Mesodermal cell (in vitro differentiated cells): ENCODE data around the gene MVB12B.

ENCODE experiments used
- H3K27ac ChIP-seq: 2 replicates; pipeline ENCODE4 v1.7.0; 2013; ENCODE audit warnings: mild to moderate bottlenecking, low read depth, low read length, moderate library complexity; ENCODE audit not compliant: severe bottlenecking
- H3K36me3 ChIP-seq: 2 replicates; pipeline ENCODE4 v1.7.1; 2013; ENCODE audit warnings: mild to moderate bottlenecking, low read length, moderate library complexity; ENCODE audit not compliant: control insufficient read depth, insufficient read depth
- H3K4me1 ChIP-seq: one replicate; pipeline ENCODE4 v1.7.1; 2013; ENCODE audit warnings: mild to moderate bottlenecking, low read length; ENCODE audit not compliant: insufficient read depth, control insufficient read depth, poor library complexity, severe bottlenecking
- H3K4me3 ChIP-seq: 2 replicates; pipeline ENCODE4 v1.7.0; 2013; ENCODE audit warnings: low read length, control low read depth, mild to moderate bottlenecking; ENCODE audit not compliant: insufficient read depth, poor library complexity, severe bottlenecking; ENCODE audit errors: extremely low read depth
- H3K9me3 ChIP-seq: 2 replicates; pipeline ENCODE4 v1.7.1; 2013; ENCODE audit warnings: mild to moderate bottlenecking, low read length, moderate library complexity; ENCODE audit not compliant: control insufficient read depth
- WGBS, 2 experiments: methylation state at CpG; one replicate each; pipeline ENCODE4 v1.1.5; 2013; ENCODE audit warnings: missing lambda C conversion rate in 2 of 2; ENCODE audit not compliant: insufficient coverage in 2 of 2; 5-methylcytosine and 5-hydroxymethylcytosine counted together

The MVB12B gene

DNA sequence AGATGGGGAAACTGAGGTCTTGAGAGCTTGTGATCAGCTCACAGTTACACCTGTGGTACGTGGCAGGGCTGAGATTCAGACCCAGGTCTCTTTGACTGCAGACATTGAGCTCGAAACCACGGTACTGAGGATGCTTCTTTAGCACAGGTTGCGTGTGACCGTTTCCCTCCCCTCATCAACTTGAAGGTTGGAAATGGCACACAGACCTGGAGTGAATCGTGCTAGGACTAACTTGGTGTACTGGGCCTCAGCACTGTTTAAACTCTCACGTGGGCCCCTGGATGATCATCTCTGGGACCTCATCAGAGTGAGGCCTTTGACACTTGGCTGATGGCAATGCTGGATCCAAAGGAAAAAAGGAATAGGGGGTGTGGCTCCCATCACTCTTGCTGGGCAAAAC, 106.0 kb downstream of the MVB12B start:
- no peaks in the 10 kb centered on the region for H3K9me3 ChIP-seq
- H3K36me3 ChIP-seq = peaks cover 7% of the 10 kb centered on the region
- WGBS, 2 experiments = 91 to 97% methylated on average over 6 of the region's 7 CpGs
- H3K4me1 ChIP-seq = peaks cover 6% of the 10 kb centered on the region
- no peak overlapping the region for H3K27ac ChIP-seq
- no peak overlapping the region for H3K4me3 ChIP-seq

DNA sequence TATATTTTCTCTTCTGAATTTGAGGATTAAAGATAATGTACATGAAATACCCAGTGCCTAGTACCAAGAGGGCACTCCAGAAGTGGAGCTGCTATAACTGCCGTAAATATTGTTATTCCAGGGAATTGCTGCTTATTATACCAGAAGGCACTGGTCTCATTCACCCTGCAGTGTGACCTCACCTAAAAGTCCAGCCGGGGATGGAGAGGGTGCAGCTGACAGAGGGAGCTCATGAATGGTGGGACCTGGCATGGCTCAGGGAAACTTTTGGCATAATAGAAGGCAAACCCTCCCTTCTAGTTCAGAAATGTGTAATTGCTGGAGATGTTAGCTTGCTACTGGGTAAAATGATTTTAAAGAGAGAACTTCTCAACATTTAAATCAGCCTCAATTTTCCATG, 108.5 kb downstream of the MVB12B start:
- Histone ChIP-seq H3K9me3 (no peaks in the 10 kb centered on the region), H3K27ac (no peak overlapping the region), H3K36me3 (no peaks in the 10 kb centered on the region), H3K4me1 (peaks cover 16% of the 10 kb centered on the region), H3K4me3 (no peak overlapping the region)
- 90 to 100% methylated on average over 1 to 2 of the region's 2 CpGs for WGBS, 2 experiments

DNA sequence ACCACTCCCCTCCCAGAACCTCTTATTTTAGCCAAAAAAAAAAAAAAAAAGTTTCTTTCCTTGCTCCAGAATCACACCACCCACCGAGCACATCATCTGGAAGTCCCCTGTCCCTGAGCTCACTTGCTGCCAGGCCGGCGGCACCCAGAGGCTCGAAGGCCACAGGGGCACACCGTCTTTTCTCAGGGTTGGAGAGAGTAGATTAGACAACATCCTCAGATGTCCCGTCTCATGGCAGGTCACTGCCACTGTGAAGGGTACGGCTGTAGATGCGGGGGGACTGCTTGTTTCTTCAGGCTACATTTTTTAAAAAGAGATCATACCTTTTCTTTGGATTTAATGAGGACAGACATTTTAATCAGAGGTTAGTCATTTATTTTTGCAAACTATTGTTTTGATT, 109.0 kb downstream of the MVB12B start:
- WGBS, 2 experiments = 92 to 100% methylated on average over 1 to 2 of the region's 8 CpGs
- H3K36me3 ChIP-seq = no peaks in the 10 kb centered on the region
- H3K4me1 ChIP-seq = peaks cover 16% of the 10 kb centered on the region
- H3K4me3 ChIP-seq = no peak overlapping the region
- H3K9me3 ChIP-seq = no peaks in the 10 kb centered on the region
- H3K27ac ChIP-seq = no peak overlapping the region

DNA sequence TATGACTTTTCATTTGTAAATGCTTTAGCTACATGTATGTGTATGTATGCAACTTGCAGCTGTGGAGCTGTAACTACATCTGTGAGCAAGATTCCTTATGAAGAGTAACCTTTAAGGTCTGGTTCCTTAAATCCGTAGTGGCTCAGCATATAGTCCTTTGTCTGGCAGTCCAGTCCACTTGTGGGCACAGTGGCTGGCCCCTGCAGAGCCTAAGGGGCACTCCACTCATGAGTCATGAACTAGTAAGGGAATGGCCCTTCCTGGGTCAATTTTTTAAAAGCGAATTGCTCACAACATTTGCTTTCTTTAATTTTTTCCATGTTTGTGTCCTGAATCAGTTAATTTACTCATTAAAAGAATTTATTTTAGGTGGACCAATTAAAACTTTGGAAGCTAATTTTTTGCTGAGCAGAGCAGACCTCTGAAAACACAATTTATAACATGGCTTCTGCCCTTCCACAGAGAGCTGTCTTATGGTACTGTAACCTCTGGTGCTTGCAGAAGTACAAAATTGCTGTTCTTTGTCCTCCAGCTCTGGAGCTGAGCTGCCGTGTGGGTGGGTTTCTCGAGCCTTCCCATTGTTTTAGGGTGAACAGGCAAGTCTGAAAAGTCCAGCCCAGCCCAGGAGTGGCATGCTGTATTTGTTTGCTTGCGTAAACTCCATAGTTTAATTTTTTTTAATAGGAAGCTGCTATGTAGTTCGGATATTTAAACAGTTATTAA, 110.1 kb downstream of the MVB12B start:
- Histone ChIP-seq H3K4me1 (peaks cover 16% of the 10 kb centered on the region), H3K27ac (no peak overlapping the region)
- 59 to 81% methylated on average over 2 to 5 of the region's 6 CpGs for WGBS, 2 experiments

DNA sequence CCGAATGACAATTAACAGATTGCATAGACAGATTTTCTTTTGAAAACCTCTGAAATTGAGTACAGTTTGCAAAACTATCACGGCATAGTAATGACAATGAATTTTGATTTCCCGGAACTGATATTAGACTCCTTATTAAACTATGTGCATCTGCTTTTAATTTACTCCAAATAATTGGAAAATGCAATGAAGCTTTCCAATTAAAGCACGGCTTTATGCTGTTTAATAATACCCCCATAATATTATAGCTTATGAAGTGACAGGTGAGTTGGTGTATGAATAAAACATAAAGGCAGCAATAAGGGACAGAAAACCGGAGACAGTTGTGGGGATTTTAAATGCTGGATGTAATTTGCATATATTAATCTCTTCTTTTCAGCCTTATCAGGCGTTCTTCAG, 110.6 kb downstream of the MVB12B start:
- H3K27ac ChIP-seq = no peak overlapping the region
- no peaks in the 10 kb centered on the region for H3K9me3 ChIP-seq
- peaks cover 16% of the 10 kb centered on the region for H3K4me1 ChIP-seq
- 82 to 100% methylated on average over 2 to 3 of the region's 6 CpGs for WGBS, 2 experiments
- no peaks in the 10 kb centered on the region for H3K36me3 ChIP-seq
- no peak overlapping the region for H3K4me3 ChIP-seq

More for the DNA sequence above, 110.1 kb downstream of the MVB12B start:
- H3K4me3 ChIP-seq = no peak overlapping the region
- no peaks in the 10 kb centered on the region for H3K9me3 ChIP-seq
- H3K36me3 ChIP-seq = no peaks in the 10 kb centered on the region

DNA sequence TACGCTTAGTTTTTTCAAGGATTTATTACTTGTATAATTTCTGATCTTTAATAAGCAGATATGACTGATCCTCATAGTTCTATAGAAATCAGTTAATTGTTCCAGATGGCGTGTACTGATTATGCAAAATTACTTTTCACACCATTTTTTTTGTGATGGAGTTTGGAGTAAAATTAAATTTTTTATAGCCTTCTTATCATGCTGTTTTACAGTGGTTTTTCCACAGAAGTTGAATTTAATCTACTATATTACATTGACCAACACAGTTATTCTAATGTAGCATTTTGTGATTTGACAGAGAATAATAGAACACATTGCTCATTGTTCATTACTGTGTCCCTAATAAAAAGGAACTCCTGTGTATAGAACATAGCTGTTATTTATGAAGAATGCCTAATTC, 111.1 kb downstream of the MVB12B start:
- H3K4me1 ChIP-seq = peaks cover 16% of the 10 kb centered on the region
- WGBS, 2 experiments = no CpG with 5 or more reads among the region's 2 CpGs
- H3K4me3 ChIP-seq = no peak overlapping the region
- no peaks in the 10 kb centered on the region for H3K36me3 ChIP-seq
- H3K27ac ChIP-seq = no peak overlapping the region
- H3K9me3 ChIP-seq = no peaks in the 10 kb centered on the region

DNA sequence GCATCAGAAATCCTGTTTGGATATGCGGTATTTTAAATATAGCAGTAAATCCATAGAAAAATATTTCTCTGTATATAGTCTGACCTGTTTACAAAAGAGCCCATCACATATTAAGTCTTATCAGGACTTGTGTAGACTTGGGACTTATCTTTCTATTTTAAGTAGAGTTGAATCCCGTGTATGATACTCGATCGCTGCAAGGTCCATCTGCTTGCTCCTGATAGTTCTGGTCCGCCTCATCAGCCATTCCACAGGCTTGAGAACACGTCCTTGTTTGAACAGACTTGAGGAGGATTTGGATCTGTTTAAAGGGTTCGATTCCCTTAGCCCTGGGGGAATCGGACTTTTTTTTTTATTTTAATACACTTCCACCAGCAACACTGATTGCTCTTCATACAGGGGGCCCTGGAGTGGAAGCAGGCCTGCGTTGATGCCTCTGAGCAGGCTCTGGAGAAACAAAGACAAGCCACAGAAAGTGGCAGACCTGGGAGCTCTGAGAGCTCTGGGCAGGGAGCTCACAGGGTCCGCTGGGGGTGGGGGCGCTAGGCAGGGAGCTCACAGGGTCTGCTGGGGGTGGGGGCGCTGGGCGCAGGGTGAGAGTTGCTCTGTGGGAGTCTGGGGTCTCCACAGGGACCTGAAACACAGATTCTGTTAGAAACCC, 112.2 kb downstream of the MVB12B start:
- H3K9me3 ChIP-seq = no peaks in the 10 kb centered on the region
- WGBS, 2 experiments = 72 to 92% methylated on average over 2 to 4 of the region's 13 CpGs
- no peak overlapping the region for H3K4me3 ChIP-seq
- H3K4me1 ChIP-seq = peaks cover 16% of the 10 kb centered on the region
- no peaks in the 10 kb centered on the region for H3K36me3 ChIP-seq
- H3K27ac ChIP-seq = no peak overlapping the region

DNA sequence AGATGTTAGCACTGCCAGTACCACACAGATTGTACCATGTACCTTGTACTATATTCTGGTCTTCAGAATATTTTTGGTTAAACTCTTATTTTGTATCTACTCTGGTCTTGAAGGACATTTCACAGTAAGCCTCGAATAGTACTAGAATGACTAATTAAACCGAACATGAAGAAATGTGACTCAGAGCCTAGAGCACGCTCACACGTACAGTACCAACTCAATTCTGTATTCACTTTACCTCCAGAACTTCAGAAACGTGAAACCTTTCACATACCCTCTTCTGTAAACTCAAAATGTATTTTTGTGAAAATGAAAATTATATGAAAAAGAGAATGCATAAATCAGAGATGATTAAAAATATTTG, 112.8 kb downstream of the MVB12B start:
- H3K4me1 ChIP-seq = peaks cover 16% of the 10 kb centered on the region
- WGBS, 2 experiments = 100% methylated on average over 4 of the region's 5 CpGs
- no peak overlapping the region for H3K4me3 ChIP-seq
- H3K36me3 ChIP-seq = no peaks in the 10 kb centered on the region
- H3K9me3 ChIP-seq = no peaks in the 10 kb centered on the region
- H3K27ac ChIP-seq = no peak overlapping the region

DNA sequence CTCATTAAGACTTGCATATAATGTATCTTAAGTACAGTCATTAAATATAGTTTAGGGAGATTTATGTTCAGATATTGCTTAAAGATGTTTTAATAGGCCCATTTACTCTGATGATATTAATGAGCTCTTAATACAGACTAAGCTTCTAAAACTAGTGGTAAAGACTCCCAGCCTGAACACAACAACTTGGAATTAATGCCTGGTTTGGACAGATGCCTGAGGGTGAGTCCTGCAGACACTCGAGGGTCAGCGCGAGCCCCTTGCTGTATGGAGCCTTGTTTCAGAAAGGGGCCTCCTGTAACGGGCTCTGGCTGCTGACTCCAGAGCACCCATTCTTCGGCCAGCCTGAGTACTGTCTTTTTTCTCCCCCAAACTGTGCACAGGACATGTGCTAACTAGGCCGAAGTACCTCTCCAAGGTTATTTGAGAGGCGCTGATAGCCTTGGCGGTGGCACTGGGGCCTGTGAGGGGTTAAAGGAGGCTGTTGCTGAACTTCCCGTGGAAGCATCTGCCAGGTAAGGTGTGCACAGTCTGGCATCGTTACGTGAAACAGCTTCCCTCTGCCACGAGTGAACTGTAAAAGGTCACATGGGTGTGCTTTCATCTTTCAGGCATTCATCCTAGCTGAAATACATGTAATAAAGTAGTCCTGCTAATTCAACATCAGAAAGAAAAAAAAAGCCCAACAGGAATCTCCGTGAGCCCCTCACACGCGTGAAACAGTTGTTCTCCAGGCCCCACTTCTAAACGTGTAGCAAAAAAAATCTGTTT, 113.4 kb downstream of the MVB12B start:
- H3K4me3 ChIP-seq = no peak overlapping the region
- H3K36me3 ChIP-seq = no peaks in the 10 kb centered on the region
- no peak overlapping the region for H3K27ac ChIP-seq
- H3K9me3 ChIP-seq = no peaks in the 10 kb centered on the region
- peaks cover 16% of the 10 kb centered on the region for H3K4me1 ChIP-seq
- 89 to 95% methylated on average over 12 of the region's 16 CpGs for WGBS, 2 experiments

DNA sequence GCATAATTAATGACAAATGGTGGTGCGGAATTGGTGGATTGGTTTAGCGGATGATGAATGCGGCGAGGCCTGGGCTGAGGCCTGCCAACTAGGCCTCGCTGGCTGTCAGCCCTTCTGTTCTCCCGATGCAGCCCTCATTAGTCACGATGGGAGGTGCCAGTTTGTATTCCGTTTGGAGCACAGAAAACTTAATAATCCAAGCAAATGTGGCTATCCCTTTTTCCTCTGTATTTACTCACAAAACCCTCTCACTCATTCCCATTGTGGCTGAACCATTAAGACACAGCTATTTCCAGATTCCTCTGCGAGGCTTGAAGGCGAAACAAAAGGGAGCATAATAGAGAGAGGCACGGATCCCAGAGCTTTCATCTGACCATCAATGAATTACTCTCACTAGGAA, 114.3 kb downstream of the MVB12B start:
- Histone ChIP-seq H3K4me3 (no peak overlapping the region), H3K4me1 (peaks cover 16% of the 10 kb centered on the region), H3K27ac (no peak overlapping the region), H3K36me3 (no peaks in the 10 kb centered on the region), H3K9me3 (no peaks in the 10 kb centered on the region)
- WGBS, 2 experiments = 65 to 90% methylated on average over 8 to 10 of the region's 11 CpGs
